MCF 10A (cell line): ENCODE measurements around the gene CABLES2. TPM values are rescaled to one million over a fixed set of nuclear protein-coding genes. Genes with fewer than 3 reads are reported as not detected.
A peak's percentile ranks its signal among the peaks of the same experiment; 100 is the strongest.

Source experiments
- BruUV-seq: library from RNA; stranded (reverse); fragments of 400-500 nt; replicated peaks from 2 replicates; lab custom pipeline; 2021; lab: Mats Ljungman, UMichigan
- CTCF ChIA-PET: fragments of 300-600 bp; sonication (Branson Sonifier 250); formaldehyde crosslinking; extraction: SDS; loops from one replicate; lab custom pipeline; 2021; ENCODE audit warnings: antibody characterized with exemption, inconsistent platforms; lab: Yijun Ruan, JAX
- POLR2A ChIA-PET: fragments of 300-600, 350-650 bp; sonication (Branson Sonifier 250); formaldehyde crosslinking; extraction: SDS; loops from one replicate; lab custom pipeline; 2020; ENCODE audit warnings: antibody characterized with exemption, inconsistent platforms; lab: Yijun Ruan, JAX
- DNase-seq: peaks from one replicate; pipeline ENCODE4 v3.0.0-alpha.2; 2018; ENCODE audit not compliant: unreplicated experiment
- H3K27ac Mint-ChIP-seq: one replicate; pipeline ENCODE4 v1.8.0; 2022; ENCODE audit warnings: mild to moderate bottlenecking, low read depth, mixed read lengths; ENCODE audit not compliant: unreplicated experiment
- H3K27me3 Mint-ChIP-seq: one replicate; pipeline ENCODE4 v1.8.0; 2022; ENCODE audit warnings: mixed read lengths; ENCODE audit not compliant: insufficient read depth, unreplicated experiment
- H3K36me3 Mint-ChIP-seq: one replicate; pipeline ENCODE4 v1.8.0; 2022; ENCODE audit warnings: mild to moderate bottlenecking, moderate library complexity, mixed read lengths; ENCODE audit not compliant: insufficient read depth, unreplicated experiment
- H3K4me1 Mint-ChIP-seq: one replicate; pipeline ENCODE4 v1.8.0; 2022; ENCODE audit warnings: mixed read lengths; ENCODE audit not compliant: insufficient read depth, unreplicated experiment
- H3K4me3 Mint-ChIP-seq: one replicate; pipeline ENCODE4 v1.8.0; 2022; ENCODE audit warnings: mild to moderate bottlenecking, moderate library complexity, mixed read lengths; ENCODE audit not compliant: unreplicated experiment
- H3K9me3 Mint-ChIP-seq: one replicate; pipeline ENCODE4 v1.8.0; 2022; ENCODE audit warnings: mixed read lengths; ENCODE audit not compliant: unreplicated experiment
- intact Hi-C: fragments of 100-400 bp; cut with micrococcal nuclease; formaldehyde crosslinking; loops from 2 replicates; pipeline ENCODE4 v1.14.1; 2022
- total RNA-seq: library from RNA; stranded (reverse); gene quantifications from 2 replicates; pipeline ENCODE4 v1.2.3, GENCODE V29; 2022
- TF ChIP-seq, protein P1 (sequence below): fragments of 200-600 bp; IDR thresholded peaks from one replicate; pipeline ENCODE4 v1.8.0; 2022; ENCODE audit warnings: antibody characterized with exemption, mild to moderate bottlenecking; ENCODE audit not compliant: unreplicated experiment

CABLES2 gene
- total RNA-seq, 1 experiment from 2014 or later = 1.5 TPM

DNA sequence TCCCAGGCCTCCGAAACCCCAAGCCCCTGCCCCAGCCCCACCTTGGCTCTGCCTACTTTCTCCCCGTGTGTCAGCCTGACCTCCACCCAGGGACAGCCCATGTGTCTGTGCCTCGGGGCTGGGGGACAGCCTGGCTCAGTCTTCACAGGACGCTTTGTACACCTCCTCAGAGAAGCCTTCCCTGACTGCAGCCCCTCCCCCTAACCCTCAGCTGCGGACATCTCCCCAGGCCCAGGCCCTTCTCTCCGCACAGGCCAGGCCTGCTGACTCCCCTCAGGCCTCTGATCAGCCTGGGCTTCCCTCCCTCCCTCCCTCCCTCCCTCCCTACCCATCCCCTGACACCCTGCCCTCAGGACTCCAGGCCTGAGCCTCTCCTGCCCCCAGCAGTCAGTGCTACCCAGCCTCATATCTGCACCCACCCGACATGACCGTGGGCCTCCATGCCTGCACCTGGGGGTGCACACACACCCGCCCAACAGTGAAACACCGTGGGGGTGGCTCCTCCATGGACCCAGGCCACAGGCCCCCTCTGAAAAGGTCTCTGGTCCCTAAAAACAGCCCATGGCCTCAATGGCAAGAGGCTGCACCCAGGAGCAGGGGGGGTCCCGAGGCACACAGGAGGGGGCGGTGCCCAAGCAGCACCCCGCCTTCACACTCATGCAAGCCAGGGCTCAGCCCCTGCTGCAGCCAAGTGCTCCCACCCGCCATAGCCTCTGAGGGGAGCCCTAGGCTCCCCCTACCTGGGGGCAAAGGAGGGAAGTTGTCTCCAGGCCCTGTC is 52.9 kb downstream of the CABLES2 start:
- BruUV-seq = no TSS peak
- intact Hi-C loops = no loop called here
- Mint-ChIP-seq H3K4me3 (no peak overlapping the region), H3K9me3 (no peaks in the 10 kb centered on the region), H3K27me3 (no peaks in the 10 kb centered on the region), H3K4me1 (peaks cover 28% of the 10 kb centered on the region), H3K36me3 (peaks cover 55% of the 10 kb centered on the region), H3K27ac (no peak overlapping the region)
- CTCF ChIA-PET = interaction anchor here (0.6 to 4.9 kb wide), 5 partner anchors 9 to 30 kb away, joined by 3 to 63 read pairs (median 5); partner anchors contain the start of gene LAMA5
- no peak for DNase-seq
- TF ChIP-seq, protein P1, sequence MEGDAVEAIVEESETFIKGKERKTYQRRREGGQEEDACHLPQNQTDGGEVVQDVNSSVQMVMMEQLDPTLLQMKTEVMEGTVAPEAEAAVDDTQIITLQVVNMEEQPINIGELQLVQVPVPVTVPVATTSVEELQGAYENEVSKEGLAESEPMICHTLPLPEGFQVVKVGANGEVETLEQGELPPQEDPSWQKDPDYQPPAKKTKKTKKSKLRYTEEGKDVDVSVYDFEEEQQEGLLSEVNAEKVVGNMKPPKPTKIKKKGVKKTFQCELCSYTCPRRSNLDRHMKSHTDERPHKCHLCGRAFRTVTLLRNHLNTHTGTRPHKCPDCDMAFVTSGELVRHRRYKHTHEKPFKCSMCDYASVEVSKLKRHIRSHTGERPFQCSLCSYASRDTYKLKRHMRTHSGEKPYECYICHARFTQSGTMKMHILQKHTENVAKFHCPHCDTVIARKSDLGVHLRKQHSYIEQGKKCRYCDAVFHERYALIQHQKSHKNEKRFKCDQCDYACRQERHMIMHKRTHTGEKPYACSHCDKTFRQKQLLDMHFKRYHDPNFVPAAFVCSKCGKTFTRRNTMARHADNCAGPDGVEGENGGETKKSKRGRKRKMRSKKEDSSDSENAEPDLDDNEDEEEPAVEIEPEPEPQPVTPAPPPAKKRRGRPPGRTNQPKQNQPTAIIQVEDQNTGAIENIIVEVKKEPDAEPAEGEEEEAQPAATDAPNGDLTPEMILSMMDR = no peak
- POLR2A ChIA-PET = interaction anchor here (0.8 to 7.4 kb wide), 7 partner anchors 13 to 32 kb away, joined by 3 to 347 read pairs (median 9); partner anchors contain the start of genes LAMA5 and RPS21

GRCh38 chr20:62353289-62354030 is 53.6 kb downstream of the CABLES2 start:
- Mint-ChIP-seq H3K4me3 (peak overlapping the region; percentile 47), H3K9me3 (peaks cover 5% of the 10 kb centered on the region), H3K27me3 (no peaks in the 10 kb centered on the region), H3K27ac (peak overlapping the region; percentile 85), H3K36me3 (peaks cover 63% of the 10 kb centered on the region), H3K4me1 (peaks cover 22% of the 10 kb centered on the region)
- intact Hi-C loops = no loop called here
- DNase-seq = no peak
- CTCF ChIA-PET = interaction anchor here (0.6 to 4.9 kb wide), 4 partner anchors 10 to 30 kb away, joined by 3 to 63 read pairs (median 4); no protein-coding TSS in a partner anchor
- POLR2A ChIA-PET = interaction anchor here (0.8 to 7.4 kb wide), 4 partner anchors 13 to 22 kb away, joined by 3 to 347 read pairs (median 4); partner anchors contain the start of gene LAMA5
- TF ChIP-seq, protein P1 = no peak
- no TSS peak for BruUV-seq

GRCh38 chr20:62352402-62353288 is 54.4 kb downstream of the CABLES2 start:
- H3K4me3 Mint-ChIP-seq = peak overlapping the region; percentile 47
- intact Hi-C loops = loop anchor here (1.0 kb wide), 1 partner anchor 29 kb away; no protein-coding TSS in a partner anchor
- peaks cover 68% of the 10 kb centered on the region for H3K36me3 Mint-ChIP-seq
- ChIA-PET POLR2A (interaction anchor here (0.7 to 7.4 kb wide), 5 partner anchors 13 to 47 kb away, joined by 4 to 347 read pairs (median 4); partner anchors contain the start of gene LAMA5), CTCF (interaction anchor here (1.1 to 4.9 kb wide), 5 partner anchors 11 to 30 kb away, joined by 3 to 63 read pairs (median 14); no protein-coding TSS in a partner anchor)
- H3K4me1 Mint-ChIP-seq = peaks cover 22% of the 10 kb centered on the region
- peaks cover 8% of the 10 kb centered on the region for H3K9me3 Mint-ChIP-seq
- H3K27me3 Mint-ChIP-seq = no peaks in the 10 kb centered on the region
- peak overlapping the region; percentile 85 for H3K27ac Mint-ChIP-seq
- peak; percentile 93 for DNase-seq
- BruUV-seq = no TSS peak
- TF ChIP-seq, protein P1 = peak; percentile 53
